Lung (tissue), 12 donors: Measurements from ENCODE around the gene NDUFS7. TPM values are rescaled to one million over a fixed set of nuclear protein-coding genes. Genes with fewer than 3 reads are reported as not detected.
"Not testable (repeated sequence)": the region's sequence is repeated elsewhere in the genome, so short reads cannot be mapped to it uniquely, and the experiment has no call there.

Experiments used
- ATAC-seq: fragments of 200-7000 bp; cut with Tn5 transposase; one replicate; pipeline ENCODE4 v1.9.1; 2020; ENCODE audit warnings: moderate number of reproducible peaks; ENCODE audit not compliant: insufficient read depth, low FRiP score
- DNase-seq, 3 donors: peaks; one replicate each; pipeline ENCODE4 v3.0.0-alpha.2; 2013 to 2017
- H3K27ac ChIP-seq, 2 donors: one replicate each; pipeline ENCODE4 v1.5.1; 2013; ENCODE audit warnings: mild to moderate bottlenecking in 2 of 2, moderate library complexity in 2 of 2, control low read depth in 1 of 2, inconsistent platforms in 1 of 2, low read depth in 1 of 2, low read length in 1 of 2
- H3K27me3 ChIP-seq, 3 donors: one replicate each; pipeline ENCODE4 v1.5.1; 2013; ENCODE audit warnings: low read length in 2 of 3; ENCODE audit not compliant: control insufficient read depth in 3 of 3, insufficient read depth in 3 of 3
- H3K36me3 ChIP-seq, 4 donors: one replicate each; pipeline ENCODE4 v1.5.1; 2013; ENCODE audit warnings: low read length in 4 of 4, mild to moderate bottlenecking in 1 of 4, moderate library complexity in 1 of 4; ENCODE audit not compliant: control insufficient read depth in 4 of 4, insufficient read depth in 4 of 4
- H3K4me1 ChIP-seq, 5 donors: one replicate each; pipeline ENCODE4 v1.5.1; 2013; ENCODE audit warnings: low read length in 5 of 5, mild to moderate bottlenecking in 2 of 5, moderate library complexity in 1 of 5; ENCODE audit not compliant: control insufficient read depth in 5 of 5, insufficient read depth in 5 of 5
- H3K4me3 ChIP-seq: one replicate; pipeline ENCODE4 v1.5.1; 2013; ENCODE audit warnings: mild to moderate bottlenecking, control low read depth, moderate library complexity
- H3K9ac ChIP-seq, 2 donors: one replicate each; pipeline ENCODE4 v1.5.1; 2013; ENCODE audit warnings: low read length in 2 of 2, control low read depth in 1 of 2; ENCODE audit not compliant: insufficient read depth in 1 of 2
- H3K9me3 ChIP-seq, 4 donors: one replicate each; pipeline ENCODE4 v1.5.1; 2013; ENCODE audit warnings: low read length in 3 of 4, mild to moderate bottlenecking in 1 of 4, moderate library complexity in 1 of 4; ENCODE audit not compliant: control insufficient read depth in 4 of 4, insufficient read depth in 3 of 4
- CTCF ChIP-seq: IDR thresholded peaks from 2 replicates; pipeline ENCODE4 v1.5.1; 2012; ENCODE audit warnings: mild to moderate bottlenecking; ENCODE audit errors: control extremely low read depth, extremely low read depth
- WGBS, 2 donors: extraction: QIAGEN DNeasy Blood & Tissue Kit; methylation state at CpG; one replicate each; pipeline ENCODE4 v1.1.7; 2013; 5-methylcytosine and 5-hydroxymethylcytosine counted together
- polyA plus RNA-seq, 2 donors: library from polyadenylated mRNA; stranded (reverse); fragments of 200-250 nt; gene quantifications; one replicate each; pipeline ENCODE4 v1.2.1, GENCODE V29; 2013
- total RNA-seq, 2 donors: library from RNA; depleted of rRNA in 1 of 2; stranded (reverse); fragments of >200 nt in 1 of 2; gene quantifications; one replicate each; pipeline ENCODE4 v1.2.1, GENCODE V29; 2014 to 2021
- donor health status: control.
- donor health status: control.
- donor health status: Bipolar disorder and iron deficiency.
- donor health status: healthy.
- donor health status: DM: yes; HTN: yes; CAD: no.

The NDUFS7 gene
- total and polyA plus RNA-seq, 4 donors: 33.4 to 133 (median 108) TPM

- WGBS, 2 donors: 86 to 91% methylated on average over 21 of the region's 21 CpGs
- H3K27me3 ChIP-seq: no peaks in the 10 kb centered on the region
- no peak overlapping the region for H3K4me3 ChIP-seq
- H3K27ac ChIP-seq: no peak overlapping the region
- peaks cover 6 to 58% (median 17%) of the 10 kb centered on the region in 4 donors for H3K36me3 ChIP-seq
- H3K9me3 ChIP-seq: no peaks in the 10 kb centered on the region
- DNase-seq: no peak
- ATAC-seq: no peak
- TF ChIP-seq CTCF: no peak
- H3K4me1 ChIP-seq: peaks cover 14 to 27% (median 18%) of the 10 kb centered on the region in 5 donors
- no peak overlapping the region for H3K9ac ChIP-seq
These were observed 35.4 kb downstream of the NDUFS7 start for GRCh38 chr19:1418951-1419738.

- H3K4me1 ChIP-seq: peaks cover 14 to 25% (median 18%) of the 10 kb centered on the region in 5 donors
- DNase-seq, H3K9me3 ChIP-seq, H3K4me3 ChIP-seq, ATAC-seq, H3K9ac ChIP-seq, H3K27ac ChIP-seq, H3K27me3 ChIP-seq: not testable (repeated sequence)
- 95 to 96% methylated on average over 26 to 28 of the region's 43 CpGs for WGBS, 2 donors
- H3K36me3 ChIP-seq: peaks cover 6 to 67% (median 22%) of the 10 kb centered on the region in 4 donors
These were observed 36.4 kb downstream of the NDUFS7 start for GRCh38 chr19:1420085-1420484.

GRCh38 chr19:1420590-1420989 is 36.9 kb downstream of the NDUFS7 start:
- Histone ChIP-seq H3K9me3 (no peaks in the 10 kb centered on the region), H3K27ac (no peak overlapping the region), H3K9ac (no peak overlapping the region), H3K4me3 (no peak overlapping the region), H3K36me3 (peaks cover 6 to 72% (median 25%) of the 10 kb centered on the region in 4 donors), H3K27me3 (no peaks in the 10 kb centered on the region), H3K4me1 (peaks cover 11 to 21% (median 16%) of the 10 kb centered on the region in 5 donors)
- ATAC-seq (no peak), DNase-seq (no peak)
- no peak for TF ChIP-seq CTCF
- WGBS, 2 donors: 94 to 97% methylated on average over 15 of the region's 15 CpGs

GRCh38 chr19:1421218-1421957 is 37.7 kb downstream of the NDUFS7 start:
- no peak overlapping the region for H3K4me3 ChIP-seq
- H3K9ac ChIP-seq: no peak overlapping the region
- TF ChIP-seq CTCF: no peak
- no peak overlapping the region for H3K27ac ChIP-seq
- H3K4me1 ChIP-seq: peaks cover 5 to 15% (median 10%) of the 10 kb centered on the region in 5 donors
- no peaks in the 10 kb centered on the region for H3K9me3 ChIP-seq
- 95 to 96% methylated on average over 34 to 37 of the region's 37 CpGs for WGBS, 2 donors
- no peak for ATAC-seq
- peaks cover 6 to 79% (median 28%) of the 10 kb centered on the region in 4 donors for H3K36me3 ChIP-seq
- no peak for DNase-seq
- no peaks in the 10 kb centered on the region for H3K27me3 ChIP-seq
